SK-N-SH (cell line): ENCODE data around the gene STARD3. TPM values are rescaled to one million over a fixed set of nuclear protein-coding genes. Genes with fewer than 3 reads are reported as not detected.
"Not testable (repeated sequence)": the region's sequence is repeated elsewhere in the genome, so short reads cannot be mapped to it uniquely, and the experiment has no call there.

Source experiments
- CTCF ChIA-PET: fragments of 300-600, 350-600 bp; formaldehyde crosslinking; extraction: SDS; loops from one replicate; lab custom pipeline; 2021; lab: Yijun Ruan, JAX
- POLR2A ChIA-PET: fragments of 350-600 bp; sonication (Branson Sonifier 250); formaldehyde crosslinking; extraction: SDS; loops from one replicate; lab custom pipeline; 2020; ENCODE audit warnings: antibody characterized with exemption, inconsistent platforms; lab: Yijun Ruan, JAX
- DNase-seq: peaks from one replicate; pipeline ENCODE4 v3.0.0; 2012
- H2AFZ ChIP-seq: fragments of 200-600 bp; sonication (generic); 2 replicates; pipeline ENCODE4 v1.8.1; 2016; ENCODE audit warnings: antibody characterized with exemption, mild to moderate bottlenecking, low read depth
- H3F3A ChIP-seq: fragments of 200-600 bp; sonication (generic); replicated peaks from 2 replicates; pipeline ENCODE3; 2016; ENCODE audit warnings: antibody characterized with exemption, mild to moderate bottlenecking; ENCODE audit not compliant: insufficient read depth
- H3K27ac ChIP-seq, 2 experiments: fragments of 200-500 bp in 1 of 2; fragments of 200-600 bp in 1 of 2; sonication (Bioruptor generic) in 1 of 2; sonication (generic), shearing (Covaris generic) in 1 of 2; 2 replicates each; pipeline versions ENCODE4 v1.5.1 to v1.6.1; 2014 to 2016; ENCODE audit warnings: low read depth in 2 of 2, inconsistent platforms in 1 of 2, low read length in 1 of 2, mild to moderate bottlenecking in 1 of 2, mixed read lengths in 1 of 2
- H3K27me3 ChIP-seq: fragments of 200-600 bp; sonication (generic), shearing (Covaris generic); 2 replicates; pipeline ENCODE4 v1.6.1; 2016; ENCODE audit warnings: mixed run types; ENCODE audit not compliant: insufficient read depth
- H3K36me3 ChIP-seq, 2 experiments: fragments of 200-500 bp in 1 of 2; fragments of 200-600 bp in 1 of 2; sonication (Bioruptor generic) in 1 of 2; sonication (generic) in 1 of 2; replicated peaks in 1 of 2; 2 replicates each; pipeline versions ENCODE3 to v1.5.1; 2014 to 2016; ENCODE audit warnings: low read length in 1 of 2, mild to moderate bottlenecking in 1 of 2; ENCODE audit not compliant: insufficient read depth in 2 of 2, control insufficient read depth in 1 of 2
- H3K4me1 ChIP-seq, 2 experiments: fragments of 200-500 bp in 1 of 2; fragments of 200-600 bp in 1 of 2; sonication (Bioruptor generic) in 1 of 2; sonication (generic), shearing (Covaris generic) in 1 of 2; 2 replicates each; pipeline versions ENCODE4 v1.5.1 to v1.6.1; 2014 to 2016; ENCODE audit warnings: low read depth in 1 of 2, low read length in 1 of 2, mixed run types in 1 of 2; ENCODE audit not compliant: insufficient read depth in 2 of 2, control insufficient read depth in 1 of 2
- H3K4me2 ChIP-seq: fragments of 200-600 bp; sonication (generic), shearing (Covaris generic); 2 replicates; pipeline ENCODE4 v1.6.1; 2017; ENCODE audit warnings: mixed run types
- H3K4me3 ChIP-seq, 2 experiments: fragments of 200-500 bp in 1 of 2; fragments of 200-600 bp in 1 of 2; sonication (Bioruptor generic) in 1 of 2; sonication (generic), shearing (Covaris generic) in 1 of 2; 2 replicates each; pipeline versions ENCODE4 v1.5.1 to v1.8.1; 2014 to 2016; ENCODE audit warnings: low read depth in 2 of 2, inconsistent platforms in 1 of 2, low read length in 1 of 2, mild to moderate bottlenecking in 1 of 2, mixed read lengths in 1 of 2, moderate library complexity in 1 of 2
- H3K79me2 ChIP-seq: fragments of 200-600 bp; sonication (generic); 2 replicates; pipeline ENCODE4 v1.8.1; 2017; ENCODE audit warnings: mild to moderate bottlenecking; ENCODE audit not compliant: insufficient read depth
- H3K9ac ChIP-seq: fragments of 200-600 bp; sonication (generic); 2 replicates; pipeline ENCODE4 v1.6.1; 2017; ENCODE audit warnings: mixed run types
- H3K9me2 ChIP-seq: fragments of 200-600 bp; sonication (generic); 2 replicates; pipeline ENCODE4 v1.6.1; 2017; ENCODE audit warnings: mixed run types
- H3K9me3 ChIP-seq: fragments of 200-600 bp; sonication (generic); 2 replicates; pipeline ENCODE4 v1.6.1; 2017; ENCODE audit warnings: mixed run types, mild to moderate bottlenecking, moderate library complexity
- H4K20me1 ChIP-seq: fragments of 200-600 bp; sonication (generic); 2 replicates; pipeline ENCODE4 v1.6.1; 2017; ENCODE audit warnings: mild to moderate bottlenecking, mixed run types; ENCODE audit not compliant: insufficient read depth
- ELF1 ChIP-seq: IDR thresholded peaks from 2 replicates; pipeline ENCODE4 v1.4.0; 2012
- EP300 ChIP-seq, 2 experiments: IDR thresholded peaks; 2 replicates each; pipeline versions ENCODE4 v1.4.0 to v1.6.1; 2012; ENCODE audit warnings: borderline replicate concordance in 1 of 2, low read depth in 1 of 2, low read length in 1 of 2
- FOXJ3 ChIP-seq: sonication (generic); formaldehyde crosslinking; IDR thresholded peaks from 2 replicates; pipeline ENCODE4 v1.5.1; 2020; ENCODE audit warnings: mild to moderate bottlenecking, missing genetic modification reagents
- JUND ChIP-seq: IDR thresholded peaks from 2 replicates; pipeline ENCODE4 v1.4.0; 2012
- POLR2AphosphoS5 ChIP-seq: IDR thresholded peaks from 2 replicates; pipeline ENCODE4 v1.6.1; 2012; ENCODE audit warnings: low read depth, low read length
- SIN3A ChIP-seq: IDR thresholded peaks from 2 replicates; pipeline ENCODE4 v1.6.1; 2012; ENCODE audit warnings: low read depth, mild to moderate bottlenecking, low read length, moderate library complexity, borderline replicate concordance
- YY1 ChIP-seq: IDR thresholded peaks from 2 replicates; pipeline ENCODE4 v1.4.0; 2012; ENCODE audit warnings: low read depth, mild to moderate bottlenecking
- WGBS: methylation state at CpG from one replicate; pipeline ENCODE4 v1.1.6; 2017; ENCODE audit warnings: low lambda C conversion rate; 5-methylcytosine and 5-hydroxymethylcytosine counted together
- polyA plus RNA-seq, 3 experiments: library from polyadenylated mRNA; depleted of rRNA; stranded (reverse); fragments of >200 nt; gene quantifications; 2 replicates each; pipeline ENCODE4 v1.2.3, GENCODE V29; 2012
- TF ChIP-seq, protein P1 (sequence below): fragments of 200-600 bp; sonication (generic); IDR thresholded peaks from 2 replicates; pipeline ENCODE4 v1.6.1; 2017; ENCODE audit warnings: antibody characterized with exemption, mild to moderate bottlenecking, moderate library complexity
- TF ChIP-seq, protein P2 (sequence below): IDR thresholded peaks from 2 replicates; pipeline ENCODE4; 2012

The STARD3 gene
- polyA plus RNA-seq, 1 of the 3 experiments (the other 2 are of a cell fraction): 76.8 TPM

- Histone ChIP-seq H3K36me3 (no peaks in the 10 kb centered on the region), H3K4me1 (no peaks in the 10 kb centered on the region), H3K9me3 (no peaks in the 10 kb centered on the region), H3K4me2 (no peak overlapping the region), H3K4me3 (no peak overlapping the region), H3K79me2 (no peaks in the 10 kb centered on the region), H3F3A (no peaks in the 10 kb centered on the region), H3K9me2 (no peaks in the 10 kb centered on the region), H2AFZ (no peak overlapping the region), H3K9ac (no peak overlapping the region), H3K27ac (no peak overlapping the region), H4K20me1 (no peaks in the 10 kb centered on the region), H3K27me3 (no peaks in the 10 kb centered on the region; the same call in 1 of the 2 replicates)
- WGBS: 78% methylated on average over 18 of the region's 20 CpGs
- ChIA-PET POLR2A (interaction anchor here (1.6 kb wide), 1 partner anchor 19 kb away, joined by 3 read pairs; no protein-coding TSS in a partner anchor), CTCF (interaction anchor here (1.0 to 1.6 kb wide), 3 partner anchors 8 to 42 kb away, joined by 3 to 7 read pairs (median 4); partner anchors contain the start of genes MIEN1 and PNMT)
- DNase-seq: no peak
- no peak for TF ChIP-seq YY1
- TF ChIP-seq, protein P1, sequence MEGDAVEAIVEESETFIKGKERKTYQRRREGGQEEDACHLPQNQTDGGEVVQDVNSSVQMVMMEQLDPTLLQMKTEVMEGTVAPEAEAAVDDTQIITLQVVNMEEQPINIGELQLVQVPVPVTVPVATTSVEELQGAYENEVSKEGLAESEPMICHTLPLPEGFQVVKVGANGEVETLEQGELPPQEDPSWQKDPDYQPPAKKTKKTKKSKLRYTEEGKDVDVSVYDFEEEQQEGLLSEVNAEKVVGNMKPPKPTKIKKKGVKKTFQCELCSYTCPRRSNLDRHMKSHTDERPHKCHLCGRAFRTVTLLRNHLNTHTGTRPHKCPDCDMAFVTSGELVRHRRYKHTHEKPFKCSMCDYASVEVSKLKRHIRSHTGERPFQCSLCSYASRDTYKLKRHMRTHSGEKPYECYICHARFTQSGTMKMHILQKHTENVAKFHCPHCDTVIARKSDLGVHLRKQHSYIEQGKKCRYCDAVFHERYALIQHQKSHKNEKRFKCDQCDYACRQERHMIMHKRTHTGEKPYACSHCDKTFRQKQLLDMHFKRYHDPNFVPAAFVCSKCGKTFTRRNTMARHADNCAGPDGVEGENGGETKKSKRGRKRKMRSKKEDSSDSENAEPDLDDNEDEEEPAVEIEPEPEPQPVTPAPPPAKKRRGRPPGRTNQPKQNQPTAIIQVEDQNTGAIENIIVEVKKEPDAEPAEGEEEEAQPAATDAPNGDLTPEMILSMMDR: no peak
- TF ChIP-seq ELF1: no peak
- TF ChIP-seq POLR2AphosphoS5: no peak
- TF ChIP-seq, protein P2, sequence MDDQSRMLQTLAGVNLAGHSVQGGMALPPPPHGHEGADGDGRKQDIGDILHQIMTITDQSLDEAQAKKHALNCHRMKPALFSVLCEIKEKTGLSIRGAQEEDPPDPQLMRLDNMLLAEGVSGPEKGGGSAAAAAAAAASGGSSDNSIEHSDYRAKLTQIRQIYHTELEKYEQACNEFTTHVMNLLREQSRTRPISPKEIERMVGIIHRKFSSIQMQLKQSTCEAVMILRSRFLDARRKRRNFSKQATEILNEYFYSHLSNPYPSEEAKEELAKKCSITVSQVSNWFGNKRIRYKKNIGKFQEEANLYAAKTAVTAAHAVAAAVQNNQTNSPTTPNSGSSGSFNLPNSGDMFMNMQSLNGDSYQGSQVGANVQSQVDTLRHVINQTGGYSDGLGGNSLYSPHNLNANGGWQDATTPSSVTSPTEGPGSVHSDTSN: no peak
- TF ChIP-seq EP300 (IDR thresholded peaks at IDR 0.05; ENCODE audit: borderline replicate concordance in 1 of 2, low read depth in 1 of 2, low read length in 1 of 2): no peak
- TF ChIP-seq FOXJ3: no peak
- TF ChIP-seq SIN3A: no peak
- no peak for TF ChIP-seq JUND
Observed at GRCh38 chr17:39709998-39710964, 73.3 kb downstream of the STARD3 start.

- not testable (repeated sequence) for H3K4me1 ChIP-seq, H3K27me3 ChIP-seq, H3K9me3 ChIP-seq, H4K20me1 ChIP-seq, H3K9ac ChIP-seq, H3K27ac ChIP-seq, H3K36me3 ChIP-seq, H3K9me2 ChIP-seq, H3K79me2 ChIP-seq, DNase-seq, H3F3A ChIP-seq, H3K4me3 ChIP-seq, H3K4me2 ChIP-seq, H2AFZ ChIP-seq
- POLR2A ChIA-PET: interaction anchor here (1.6 kb wide), 1 partner anchor 18 kb away, joined by 3 read pairs; no protein-coding TSS in a partner anchor
- CTCF ChIA-PET: interaction anchor here (1.0 to 1.6 kb wide), 3 partner anchors 7 to 42 kb away, joined by 3 to 7 read pairs (median 4); partner anchors contain the start of genes MIEN1 and PNMT
- WGBS: 63% methylated on average over 11 of the region's 11 CpGs
Observed at GRCh38 chr17:39711071-39711470, 74.1 kb downstream of the STARD3 start.
